GM12892 (cell line): ENCODE results near the gene CENPV.

Source experiments
- POLR2A ChIP-seq: IDR thresholded peaks from 2 replicates; pipeline ENCODE4 v1.6.1; 2011; ENCODE audit warnings: low read depth, low read length, control low read depth
- TAF1 ChIP-seq: IDR thresholded peaks from 2 replicates; pipeline ENCODE4 v1.6.1; 2011; ENCODE audit warnings: low read depth, mild to moderate bottlenecking, control low read depth, low read length, borderline replicate concordance

GRCh38 chr17:16338391-16338790 lies 14.9 kb downstream of the CENPV start:
- TF ChIP-seq POLR2A = no peak
- no peak for TF ChIP-seq TAF1
